Measurements from ENCODE around the gene DYRK2. TPM values are rescaled to one million over a fixed set of nuclear protein-coding genes. Genes with fewer than 3 reads are reported as not detected.
A peak's percentile ranks its signal among the peaks of the same experiment; 100 is the strongest.

The DYRK2 gene
- 67.5 TPM for total RNA-seq

DNA sequence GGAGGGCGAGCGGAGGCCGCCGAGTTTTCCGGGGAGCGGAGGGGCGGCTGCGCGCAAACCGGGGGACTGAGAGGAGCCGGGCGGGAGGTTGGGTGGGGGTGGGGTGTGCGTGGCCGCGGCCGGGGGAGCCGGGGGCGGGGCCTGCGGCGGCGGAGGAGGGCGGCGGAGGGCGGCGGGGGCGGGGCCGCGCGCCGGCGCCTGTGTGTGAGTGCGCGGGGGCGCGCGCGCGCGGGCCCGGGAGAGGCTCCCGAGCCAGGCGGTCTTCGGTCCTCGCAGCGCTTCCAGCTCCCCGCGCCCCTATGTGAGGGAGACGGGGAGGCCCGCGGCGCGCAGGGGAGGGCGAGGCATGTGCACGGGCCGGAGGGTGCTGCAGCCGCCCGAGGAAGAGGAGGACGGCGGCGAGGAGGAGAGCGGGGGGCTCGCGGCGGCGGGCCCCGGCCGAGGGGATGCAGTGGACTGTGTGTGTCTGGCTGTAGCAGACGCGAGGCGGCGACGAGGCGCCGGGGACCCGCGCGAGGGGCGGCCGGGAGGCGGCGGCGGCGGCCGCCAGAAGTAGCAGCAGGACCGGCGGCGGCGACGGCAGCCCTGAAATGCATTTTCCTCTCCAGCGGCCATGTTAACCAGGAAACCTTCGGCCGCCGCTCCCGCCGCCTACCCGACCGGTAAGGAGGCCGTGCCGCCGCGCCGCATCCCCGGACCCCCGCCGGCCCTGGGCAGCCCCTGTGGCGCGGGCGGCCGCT, at the start of gene DYRK2:
Gene DYRK2 (plus strand): TSS at position 225 of the 740 bp plus-strand sequence. CDS start 389 bp downstream, at position 614.
- DNase-seq (ENCODE audit: low spot score), result peak; percentile 83

DNA sequence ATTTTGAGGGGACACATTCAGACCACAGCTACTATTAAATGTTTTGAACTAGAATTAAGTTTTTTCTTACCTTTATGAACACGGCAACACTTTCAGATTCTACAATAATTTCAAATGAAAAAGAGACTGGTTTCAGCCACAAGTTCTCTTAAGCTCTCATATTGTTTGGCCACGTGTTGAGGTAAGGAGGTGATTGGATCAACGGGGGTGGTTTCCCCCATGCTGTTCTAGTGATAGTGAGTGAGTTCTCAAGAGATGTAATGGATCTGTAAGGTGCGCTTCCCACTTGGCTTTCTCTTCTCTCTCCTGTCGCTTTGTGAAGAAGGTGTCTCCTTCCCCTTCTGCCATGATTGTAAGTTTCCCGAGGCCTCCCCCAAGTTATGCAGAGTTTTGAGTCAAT, 48.9 kb upstream of the DYRK2 start:
- no peak for DNase-seq (ENCODE audit: low spot score)

DNA sequence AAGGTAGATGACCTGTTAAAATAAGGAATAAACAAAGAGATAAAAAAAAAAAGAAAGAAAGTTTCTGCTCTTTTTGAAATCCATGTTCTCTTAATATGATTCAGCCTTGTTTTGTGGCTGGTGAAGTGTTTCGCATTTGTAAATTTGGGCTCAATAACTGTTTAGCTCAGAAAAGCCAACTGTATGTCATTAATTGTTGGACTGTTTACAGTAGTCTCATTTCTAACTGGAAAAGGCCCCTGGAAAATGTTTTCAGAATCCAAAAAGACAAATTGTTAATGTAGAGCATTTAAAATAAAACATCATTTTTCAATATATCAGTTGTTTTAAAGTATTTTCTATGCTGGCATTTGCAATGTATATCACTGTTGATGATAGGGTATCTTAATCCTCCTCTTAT, 47.4 kb upstream of the DYRK2 start:
- no peak for DNase-seq (ENCODE audit: low spot score)

DNA sequence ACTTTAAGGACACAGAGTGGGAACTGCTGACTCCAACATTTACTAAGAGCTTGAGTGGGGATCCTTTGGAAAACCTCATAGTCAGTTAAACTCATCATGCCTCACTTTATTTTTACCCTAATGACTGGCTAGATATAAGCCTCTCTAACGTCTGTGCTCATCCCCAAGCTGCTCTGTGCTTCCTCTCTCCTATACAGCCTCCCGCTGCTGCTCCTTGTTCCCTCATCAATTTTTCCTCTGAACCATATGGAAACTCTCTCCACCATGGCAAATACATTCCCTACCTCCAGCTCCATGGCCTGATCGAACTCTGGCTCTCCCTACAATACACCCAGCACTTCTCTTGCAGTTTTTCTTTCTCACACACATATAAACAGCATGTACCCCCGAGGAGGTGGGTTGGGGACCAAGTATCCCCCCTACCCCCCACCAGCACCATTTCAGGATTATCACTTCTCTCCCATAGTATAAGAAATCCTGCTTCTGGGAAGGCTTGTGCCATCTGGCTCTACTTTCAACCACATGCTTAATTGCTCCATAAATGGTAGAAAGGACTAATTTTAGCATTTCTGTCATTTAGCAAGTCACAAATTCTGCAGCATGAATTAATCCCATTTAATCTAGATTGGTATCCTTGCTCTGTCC, 39.2 kb upstream of the DYRK2 start:
- DNase-seq (ENCODE audit: low spot score), result no peak

DNA sequence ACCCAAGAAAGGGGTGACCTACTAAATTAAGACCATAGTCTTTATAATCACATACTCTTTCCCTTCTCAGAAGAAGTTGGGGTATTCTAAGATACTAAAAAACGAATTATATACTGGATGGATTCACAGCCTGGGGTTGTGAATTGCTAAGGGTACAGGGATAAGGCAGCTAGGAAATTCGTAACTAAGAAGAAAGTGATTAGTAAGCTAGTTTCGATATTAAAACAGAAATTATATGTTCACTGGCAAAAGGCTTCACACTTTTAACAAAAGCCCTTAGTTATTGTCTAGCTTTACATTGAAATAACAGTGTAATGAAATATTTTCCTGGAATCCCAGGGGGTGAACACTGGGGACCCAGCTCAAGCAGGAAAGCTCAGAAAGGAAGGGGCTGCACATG, 35.5 kb upstream of the DYRK2 start:
- no peak for DNase-seq (ENCODE audit: low spot score)

DNA sequence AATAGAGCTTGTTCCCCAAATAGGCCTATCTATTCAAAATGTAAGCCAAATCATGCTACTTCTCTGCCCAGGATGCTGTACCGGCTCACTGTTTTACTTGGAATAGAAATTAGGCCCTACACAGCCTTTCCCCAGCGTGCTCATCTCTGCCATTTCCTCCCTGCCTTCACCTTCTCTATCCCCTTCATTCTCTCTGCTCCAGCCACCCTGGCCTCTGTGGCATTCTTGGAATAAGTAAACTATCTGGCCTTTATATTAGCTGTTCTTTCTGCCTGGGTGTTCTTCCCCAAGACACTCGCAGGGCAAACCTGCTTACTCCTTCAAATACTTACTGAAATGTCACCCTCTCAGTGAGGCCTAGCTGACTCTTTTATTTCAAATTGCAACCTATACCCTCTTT, 30.9 kb upstream of the DYRK2 start:
- no peak for DNase-seq (ENCODE audit: low spot score)

DNA sequence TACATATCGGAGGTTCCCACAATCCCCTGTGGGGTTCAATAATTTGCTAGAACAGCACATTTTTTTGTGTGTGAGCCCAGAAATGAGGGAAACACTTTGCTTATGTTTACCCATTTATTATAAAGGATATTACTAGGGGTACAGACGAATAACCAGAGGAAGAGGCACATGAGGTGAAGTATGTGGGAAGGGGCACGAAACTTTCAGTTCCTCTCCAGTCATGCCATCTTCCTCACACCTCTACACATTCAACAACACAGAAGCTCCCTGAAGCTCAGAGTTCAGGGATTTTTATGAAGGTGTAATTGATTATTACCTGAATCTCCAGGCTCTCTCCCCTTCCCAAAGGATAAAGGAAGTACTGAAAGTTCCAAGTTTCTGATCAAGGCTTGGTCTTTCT, 30.2 kb upstream of the DYRK2 start:
- DNase-seq (ENCODE audit: low spot score), result no peak

DNA sequence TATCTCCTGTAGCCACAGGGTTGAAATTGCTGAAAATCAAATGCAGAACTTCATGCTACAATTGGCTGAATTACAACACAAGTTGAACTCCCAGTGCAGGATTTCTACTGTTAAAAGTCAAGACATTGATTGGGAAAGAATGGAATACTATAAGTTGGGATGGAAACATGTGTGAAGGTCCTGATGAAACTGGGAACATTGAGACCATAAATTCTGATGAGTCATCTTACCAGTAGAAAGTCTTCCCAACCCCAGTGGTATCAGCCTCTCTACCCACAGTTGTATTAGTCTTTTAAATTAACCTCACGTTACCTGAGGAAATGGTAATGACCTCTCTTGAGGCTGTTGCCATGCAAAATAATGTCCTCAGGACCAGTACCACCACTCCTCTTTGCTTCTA, 27.4 kb upstream of the DYRK2 start:
- no peak for DNase-seq (ENCODE audit: low spot score)

DNA sequence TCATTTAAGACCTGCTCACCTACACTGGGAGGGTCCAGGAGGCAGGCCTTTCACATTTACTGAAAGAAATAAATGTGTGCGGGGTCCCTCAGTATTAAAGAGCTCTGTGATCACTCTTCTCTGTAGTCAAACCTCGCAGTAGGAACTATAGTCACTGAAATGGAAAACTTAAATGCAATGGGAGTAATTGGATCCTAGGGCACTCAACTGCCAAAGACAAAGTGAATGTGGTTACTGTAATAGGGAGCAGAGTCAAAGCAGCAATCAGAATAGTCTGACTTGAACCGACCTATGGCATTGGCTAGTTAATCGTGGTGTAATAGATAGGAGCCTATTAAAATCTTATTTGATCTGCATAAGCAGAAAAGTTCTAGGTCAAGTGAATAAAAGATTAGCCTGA, 26.6 kb upstream of the DYRK2 start:
- DNase-seq (ENCODE audit: low spot score), result no peak

DNA sequence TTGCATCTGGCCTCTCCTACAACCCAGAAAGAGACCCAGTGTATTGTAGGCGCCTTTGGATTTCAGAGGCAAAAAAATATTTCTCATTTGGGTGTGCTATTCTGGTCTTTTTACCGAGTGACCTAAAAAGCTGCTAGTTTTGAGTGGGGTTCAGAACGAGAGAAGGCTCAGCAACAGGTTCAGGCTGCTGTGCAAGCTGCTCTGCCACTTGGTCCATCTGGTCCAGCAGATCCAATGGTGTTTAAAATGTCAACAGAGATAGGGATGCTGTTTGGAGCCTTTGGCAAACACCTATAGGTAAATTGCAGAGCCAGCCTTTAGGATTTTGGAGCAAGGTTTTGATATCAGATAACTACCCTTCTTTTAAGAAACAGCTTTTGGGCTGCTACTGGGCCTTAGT, 25.3 kb upstream of the DYRK2 start:
- DNase-seq (ENCODE audit: low spot score), result no peak

DNA sequence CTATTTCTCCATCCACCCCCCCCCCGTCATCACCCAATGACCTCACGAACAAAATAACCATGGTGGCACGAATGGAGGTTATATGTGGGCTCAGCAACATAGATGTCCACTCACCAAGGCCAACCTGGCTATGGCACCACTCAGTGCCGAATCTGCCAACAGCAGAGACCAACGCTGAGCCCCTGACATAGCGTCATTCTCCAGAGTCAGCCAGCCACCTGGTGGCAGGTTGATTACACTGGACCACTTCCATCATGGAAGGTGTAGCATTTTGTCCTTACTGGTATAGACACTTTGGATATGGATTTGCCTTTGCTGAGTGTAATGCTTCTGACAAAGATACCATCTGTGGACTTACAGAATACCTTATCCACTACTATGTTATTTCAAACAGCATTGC, 24.2 kb upstream of the DYRK2 start:
- no peak for DNase-seq (ENCODE audit: low spot score)

DNA sequence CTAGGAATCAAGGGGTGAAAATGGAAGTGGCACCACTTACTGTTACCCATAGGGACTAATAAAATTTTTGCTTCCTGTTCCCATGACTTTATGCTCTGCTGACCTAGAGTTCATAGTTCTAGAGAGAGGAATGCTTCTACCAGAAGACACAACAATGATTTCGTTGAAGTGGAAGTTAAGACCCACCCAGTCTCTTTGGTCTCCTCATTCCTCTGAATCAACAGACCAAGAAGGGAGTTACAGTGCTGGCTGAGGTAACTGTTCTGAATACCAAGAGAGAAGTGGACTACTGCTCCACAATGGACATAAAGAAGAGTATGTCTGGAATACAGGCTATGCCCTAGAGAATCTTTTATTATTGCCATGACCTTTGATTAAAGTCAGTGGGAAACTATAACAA, 23.5 kb upstream of the DYRK2 start:
- no peak for DNase-seq (ENCODE audit: low spot score)

DNA sequence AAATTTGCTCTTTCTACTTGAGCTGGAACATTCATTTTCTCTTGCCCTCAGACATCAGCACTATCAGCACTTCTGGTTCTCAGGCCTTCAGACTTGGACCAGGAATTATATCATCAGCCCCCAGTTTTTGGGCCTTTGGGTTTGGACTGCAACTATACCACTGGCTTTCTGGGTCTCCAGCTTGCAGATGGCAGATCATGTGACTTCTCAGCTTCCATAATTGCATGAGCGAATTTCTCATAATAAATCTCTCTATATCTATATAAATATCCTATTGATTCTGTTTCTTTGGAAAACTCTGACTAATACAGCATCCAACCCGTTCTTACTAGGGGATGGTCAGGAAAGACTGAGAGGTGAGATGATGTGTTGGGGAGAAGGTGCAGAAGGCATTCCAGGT, 22.4 kb upstream of the DYRK2 start:
- DNase-seq (ENCODE audit: low spot score), result no peak

DNA sequence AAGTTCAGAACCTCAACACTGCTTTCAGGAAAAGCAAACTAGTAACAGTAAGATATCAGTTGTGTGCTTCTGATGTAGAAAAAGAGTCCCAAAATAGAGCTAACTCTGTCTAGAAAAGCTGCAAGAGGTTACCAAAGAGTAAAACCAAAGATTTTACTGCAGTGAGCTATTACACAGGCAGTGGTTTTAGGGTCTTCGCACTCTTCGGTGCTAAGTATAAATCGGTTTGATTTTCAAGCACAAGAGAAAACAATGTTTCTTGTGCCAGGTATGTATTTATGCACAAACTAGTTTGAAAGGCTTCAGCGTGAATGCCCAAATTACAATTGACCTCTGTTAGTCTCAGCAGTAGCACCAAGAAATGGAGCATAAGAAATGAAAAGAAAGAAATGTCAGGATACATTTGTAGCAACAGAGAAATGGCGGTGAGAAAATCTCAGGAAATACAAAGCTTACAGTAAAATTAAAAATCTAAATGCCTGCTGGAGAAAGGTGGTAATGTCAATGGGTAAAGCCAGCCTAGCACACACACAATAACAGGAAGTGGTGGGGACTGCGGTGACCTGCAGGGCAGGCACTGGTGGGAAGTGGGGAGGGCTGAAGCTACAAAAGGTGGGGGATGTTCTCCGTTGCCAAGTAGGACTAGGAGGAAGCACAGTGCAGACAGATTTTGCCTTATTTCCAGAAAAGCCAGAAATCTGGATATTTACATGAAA, 18.0 kb upstream of the DYRK2 start:
- DNase-seq (ENCODE audit: low spot score), result peak; percentile 56

DNA sequence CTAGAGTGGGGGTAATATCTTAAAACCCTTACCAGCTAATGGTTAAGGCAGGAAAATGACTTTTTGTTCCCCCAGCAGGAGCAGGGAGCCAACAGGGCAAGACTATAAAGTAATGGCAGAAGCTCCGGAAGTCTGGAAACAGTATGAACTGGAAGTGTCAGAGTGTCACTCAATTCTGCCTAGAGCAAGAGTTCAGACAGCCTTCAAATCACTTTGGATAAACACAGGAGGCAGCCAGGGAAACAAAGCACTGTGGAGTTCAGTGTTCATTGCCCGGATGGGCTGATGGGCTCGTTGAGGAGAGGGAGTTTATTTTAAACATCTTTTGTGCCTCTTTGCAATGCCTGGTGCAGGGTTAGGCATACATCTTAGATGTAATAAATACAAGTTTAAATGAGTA, 16.5 kb upstream of the DYRK2 start:
- no peak for DNase-seq (ENCODE audit: low spot score)

DNA sequence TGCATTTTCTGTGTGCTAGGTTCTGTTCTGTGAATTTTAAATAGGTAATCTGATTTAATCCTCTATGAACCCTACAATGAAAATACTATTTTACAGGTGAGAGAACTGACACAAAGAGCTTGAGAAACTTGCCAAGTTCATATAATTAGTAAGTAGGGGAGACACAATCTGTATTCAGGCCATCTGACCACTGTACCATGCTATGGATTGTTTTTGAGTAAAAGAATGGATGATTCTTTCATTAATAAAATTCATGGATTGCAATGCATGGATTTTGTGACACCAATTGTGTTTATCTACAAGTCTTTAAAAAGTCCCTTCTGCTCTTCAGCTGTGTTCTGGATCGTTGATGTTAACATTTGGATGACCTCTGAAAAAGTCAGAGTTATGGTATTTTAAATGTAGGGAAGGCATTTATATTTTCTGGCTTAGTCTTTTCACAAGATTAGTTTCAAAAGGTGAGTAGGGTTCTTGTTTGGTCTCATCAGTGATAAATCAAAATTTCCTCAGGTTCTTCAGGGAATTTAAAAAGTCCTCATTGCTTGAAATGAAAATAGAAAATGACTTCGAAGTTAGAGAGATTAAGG, 15.4 kb upstream of the DYRK2 start:
- no peak for DNase-seq (ENCODE audit: low spot score)

DNA sequence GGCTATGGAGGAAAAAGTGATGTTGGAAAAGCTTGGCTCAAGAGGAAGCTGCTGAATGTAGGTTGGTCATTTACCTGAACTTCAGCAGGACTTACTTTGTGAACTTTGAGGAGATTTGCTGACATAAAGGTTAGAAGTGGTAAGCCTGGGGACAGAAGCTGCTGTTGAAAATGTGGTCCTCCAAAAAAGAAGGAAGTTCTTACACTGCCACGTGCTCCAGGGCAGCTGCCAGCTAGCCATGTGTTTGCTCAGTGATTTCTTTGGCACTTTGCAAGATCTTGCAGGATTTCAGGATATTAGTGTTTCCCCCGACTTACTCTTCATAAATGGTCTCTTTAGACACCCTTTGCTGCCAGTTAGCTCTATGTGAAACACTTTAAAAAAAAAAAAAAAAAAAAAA, 14.8 kb upstream of the DYRK2 start:
- no peak for DNase-seq (ENCODE audit: low spot score)

DNA sequence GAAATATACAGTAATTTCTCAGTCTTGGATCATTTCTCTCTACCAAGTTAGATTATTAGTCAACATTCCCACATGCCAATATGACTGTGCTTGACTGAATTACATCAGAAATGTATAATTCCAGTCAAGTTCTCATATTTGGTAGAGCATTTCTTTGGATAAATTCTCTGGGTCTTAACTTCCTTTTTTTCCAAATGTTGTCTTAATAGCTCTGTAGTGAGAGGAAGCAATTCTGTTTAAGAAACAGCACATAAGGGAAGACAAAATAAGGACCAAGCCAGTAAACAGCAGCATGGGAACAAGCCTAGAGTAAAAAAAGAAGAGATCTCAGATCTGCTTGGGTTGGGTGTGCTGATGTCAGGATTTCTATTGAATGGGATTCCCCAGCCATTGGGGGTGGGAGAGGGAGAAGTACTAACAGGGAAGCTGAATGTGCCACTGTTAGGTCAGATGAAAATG, 14.2 kb upstream of the DYRK2 start:
- DNase-seq (ENCODE audit: low spot score), result no peak

DNA sequence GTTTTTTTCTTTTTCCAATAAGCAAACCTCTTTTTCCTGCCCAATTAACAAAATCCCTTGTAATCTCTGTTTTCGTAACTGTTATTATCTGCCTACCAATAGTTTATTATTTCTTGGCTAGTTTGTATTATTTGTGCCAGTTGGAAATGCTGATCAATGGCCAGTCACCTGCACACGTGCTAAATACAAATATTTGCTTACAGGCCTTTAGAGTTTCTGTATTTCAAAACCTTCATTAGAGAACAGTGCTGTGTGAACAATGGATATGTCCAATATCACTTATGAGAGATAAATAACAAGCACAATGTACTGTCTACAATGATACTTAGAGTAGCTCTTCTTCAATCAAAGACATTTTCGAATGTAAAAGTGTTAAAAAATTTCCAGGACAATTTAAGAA, 10.8 kb upstream of the DYRK2 start:
- DNase-seq (ENCODE audit: low spot score), result no peak

DNA sequence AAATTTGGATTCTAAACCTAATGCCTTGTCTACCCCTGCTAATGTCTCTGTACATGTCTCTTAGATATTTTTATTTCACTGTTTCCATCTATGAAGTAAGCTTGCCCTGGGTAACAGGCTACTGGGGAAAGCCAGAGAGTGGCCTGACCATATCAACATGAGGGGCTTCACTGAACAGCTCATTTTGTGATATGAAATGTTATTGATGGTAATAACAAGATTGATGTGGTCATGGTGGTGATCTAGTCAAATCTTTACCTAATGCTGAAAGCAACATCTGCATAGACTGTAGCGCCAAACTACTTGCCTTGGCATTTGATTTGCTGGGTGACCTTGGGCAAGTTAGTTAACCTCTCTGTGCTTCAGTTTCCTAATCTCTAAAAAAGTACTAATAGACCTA, 9.9 kb upstream of the DYRK2 start:
- DNase-seq (ENCODE audit: low spot score), result no peak

DNA sequence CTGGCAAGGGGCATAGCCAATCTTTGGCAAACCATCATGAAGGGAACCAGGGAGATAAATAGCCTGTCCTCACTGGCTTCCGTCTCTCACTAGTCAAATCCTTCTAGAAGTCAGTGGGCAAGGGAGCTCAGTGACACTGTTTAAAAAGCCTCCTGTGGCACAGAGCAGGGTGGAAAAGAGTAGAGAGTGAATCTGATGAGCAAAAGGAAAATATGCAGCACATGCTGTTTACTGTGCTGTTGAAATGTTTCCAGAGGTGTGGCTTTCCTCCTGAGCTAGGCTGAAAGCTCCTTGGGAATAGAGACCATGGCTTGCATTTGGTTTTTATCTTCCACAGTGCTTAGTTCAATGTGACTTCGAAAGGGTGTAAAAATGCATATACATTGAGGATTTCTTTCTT, 7.7 kb upstream of the DYRK2 start:
- no peak for DNase-seq (ENCODE audit: low spot score)

DNA sequence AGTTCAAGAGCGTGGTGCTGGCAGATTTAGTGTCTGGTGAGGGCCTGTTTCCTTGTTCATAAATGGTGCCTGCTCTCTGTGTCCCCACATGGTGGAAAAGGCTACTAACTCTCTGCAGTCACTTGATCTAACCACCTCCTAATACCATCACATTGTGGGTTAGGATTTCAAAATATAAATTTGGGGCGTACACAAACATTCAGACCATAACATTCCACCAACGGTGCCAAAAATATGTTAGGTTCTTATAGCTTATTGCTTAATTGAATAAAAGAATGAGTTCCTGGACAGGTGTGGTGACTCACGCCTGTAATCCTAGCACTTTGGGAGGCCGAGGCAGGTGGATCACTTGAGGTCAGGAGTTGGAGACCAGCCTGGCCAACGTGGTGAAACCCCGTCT, 3.4 kb upstream of the DYRK2 start:
- DNase-seq (ENCODE audit: low spot score), result no peak

DNA sequence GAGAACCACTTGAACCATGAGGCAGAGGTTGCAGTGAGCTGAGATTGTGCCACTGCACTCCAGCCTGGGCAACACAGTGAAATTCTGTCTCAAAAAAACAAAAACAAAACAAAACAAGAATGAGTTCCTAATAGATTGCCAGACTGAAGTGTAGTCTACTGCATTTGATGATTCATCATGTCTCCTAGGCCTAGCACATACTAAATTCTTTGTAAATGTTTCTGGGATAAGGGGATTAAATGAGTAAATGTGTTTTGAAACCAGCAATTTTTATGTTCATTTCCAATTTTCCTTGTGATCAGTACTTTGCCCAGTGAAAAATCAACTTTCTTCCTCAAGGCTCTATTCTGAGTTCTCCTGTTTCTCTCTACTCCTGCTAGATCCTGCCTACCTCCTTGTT, 2.9 kb upstream of the DYRK2 start:
- no peak for DNase-seq (ENCODE audit: low spot score)

Data from mucosa of gallbladder (tissue), 1 donor.